IPS DF 4.7 (cell line): ENCODE measurements around the gene TRIM29.
"Not testable (repeated sequence)": the region's sequence is repeated elsewhere in the genome, so short reads cannot be mapped to it uniquely, and the experiment has no call there.

Source experiments
- DNase-seq: peaks from one replicate; pipeline ENCODE4 v3.0.0-alpha.2; 2013; ENCODE audit warnings: low spot score; ENCODE audit errors: extremely low read depth

TRIM29 gene, protein sequence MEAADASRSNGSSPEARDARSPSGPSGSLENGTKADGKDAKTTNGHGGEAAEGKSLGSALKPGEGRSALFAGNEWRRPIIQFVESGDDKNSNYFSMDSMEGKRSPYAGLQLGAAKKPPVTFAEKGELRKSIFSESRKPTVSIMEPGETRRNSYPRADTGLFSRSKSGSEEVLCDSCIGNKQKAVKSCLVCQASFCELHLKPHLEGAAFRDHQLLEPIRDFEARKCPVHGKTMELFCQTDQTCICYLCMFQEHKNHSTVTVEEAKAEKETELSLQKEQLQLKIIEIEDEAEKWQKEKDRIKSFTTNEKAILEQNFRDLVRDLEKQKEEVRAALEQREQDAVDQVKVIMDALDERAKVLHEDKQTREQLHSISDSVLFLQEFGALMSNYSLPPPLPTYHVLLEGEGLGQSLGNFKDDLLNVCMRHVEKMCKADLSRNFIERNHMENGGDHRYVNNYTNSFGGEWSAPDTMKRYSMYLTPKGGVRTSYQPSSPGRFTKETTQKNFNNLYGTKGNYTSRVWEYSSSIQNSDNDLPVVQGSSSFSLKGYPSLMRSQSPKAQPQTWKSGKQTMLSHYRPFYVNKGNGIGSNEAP

DNA sequence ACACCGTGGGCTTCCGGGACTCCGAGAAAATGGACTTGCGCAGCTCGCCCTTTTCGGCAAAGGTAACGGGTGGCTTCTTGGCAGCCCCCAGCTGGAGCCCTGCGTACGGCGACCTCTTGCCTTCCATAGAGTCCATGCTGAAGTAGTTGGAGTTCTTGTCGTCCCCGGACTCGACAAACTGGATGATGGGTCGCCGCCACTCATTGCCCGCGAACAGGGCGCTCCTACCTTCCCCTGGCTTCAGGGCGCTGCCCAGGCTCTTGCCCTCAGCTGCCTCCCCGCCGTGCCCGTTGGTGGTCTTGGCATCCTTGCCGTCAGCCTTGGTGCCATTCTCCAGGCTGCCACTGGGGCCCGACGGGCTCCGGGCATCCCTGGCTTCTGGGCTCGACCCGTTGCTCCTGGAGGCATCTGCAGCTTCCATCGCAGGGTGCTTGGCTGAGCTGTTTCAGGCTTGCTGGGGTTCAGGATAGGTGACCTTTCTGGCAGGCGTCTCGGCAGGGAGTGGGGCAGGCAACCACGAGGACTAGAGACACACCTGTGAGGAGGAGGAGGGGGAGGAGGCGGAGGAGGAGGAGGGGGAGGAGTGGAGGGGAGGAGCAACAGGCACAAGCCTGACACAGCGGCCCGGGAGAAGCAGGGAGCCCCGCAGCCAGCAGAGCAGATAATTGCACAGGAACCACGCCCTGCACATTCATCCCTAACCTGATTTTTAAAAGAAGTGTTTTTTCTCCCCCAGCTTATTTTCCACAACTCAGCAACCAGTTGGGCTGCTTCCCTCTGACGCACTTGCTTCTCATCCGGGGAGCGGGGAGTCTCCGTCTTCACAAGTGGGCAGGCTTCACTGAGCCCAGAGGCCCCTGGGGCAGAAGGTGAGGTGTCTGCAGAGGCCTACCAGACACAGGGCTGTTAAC lies at the start of gene TRIM29:
Gene TRIM29 (minus strand): TSS at position 503 of the 911 bp plus-strand sequence. CDS start 82 bp downstream, at position 421.
- no peak for DNase-seq

DNA sequence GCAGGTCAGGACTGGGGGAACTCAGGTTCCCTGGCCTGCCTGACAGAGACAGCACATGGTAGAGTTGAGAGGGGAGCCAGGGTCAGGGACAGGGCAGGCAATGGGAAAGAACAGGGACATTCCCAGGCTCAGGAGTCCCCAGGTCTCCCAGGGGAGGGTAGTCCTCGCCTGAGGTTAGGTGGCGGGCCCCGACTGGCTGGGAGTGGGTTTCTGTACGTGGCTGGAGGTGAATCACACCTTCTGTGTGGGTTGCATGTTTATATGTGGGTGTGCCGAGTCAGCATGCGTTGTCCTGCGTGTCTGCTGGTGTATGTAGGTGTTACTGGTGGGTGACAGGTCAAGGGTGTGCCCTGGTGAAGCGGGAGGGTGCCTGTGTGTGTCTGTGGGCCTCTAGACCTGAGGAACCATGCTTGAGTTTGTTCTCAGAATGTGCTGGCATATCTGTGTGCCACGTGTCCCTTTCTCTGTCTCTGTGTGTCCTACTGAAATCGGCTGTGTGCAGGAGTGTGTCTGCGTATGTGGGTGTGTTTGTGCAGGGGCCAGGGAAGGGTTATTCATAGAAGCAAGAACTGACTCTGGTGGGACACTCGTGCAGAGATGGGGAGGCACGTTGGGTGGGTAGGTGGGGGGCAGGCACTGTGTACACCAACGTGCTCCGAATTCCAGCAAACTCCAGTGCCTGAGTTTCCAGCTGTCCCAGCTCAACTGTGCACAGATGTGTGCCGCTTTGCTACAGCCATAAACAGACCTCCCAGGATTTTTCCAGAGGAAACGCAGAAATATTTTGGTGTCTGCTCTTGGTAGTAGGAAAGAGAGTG lies 49.1 kb upstream of the TRIM29 start:
- DNase-seq, result no peak

DNA sequence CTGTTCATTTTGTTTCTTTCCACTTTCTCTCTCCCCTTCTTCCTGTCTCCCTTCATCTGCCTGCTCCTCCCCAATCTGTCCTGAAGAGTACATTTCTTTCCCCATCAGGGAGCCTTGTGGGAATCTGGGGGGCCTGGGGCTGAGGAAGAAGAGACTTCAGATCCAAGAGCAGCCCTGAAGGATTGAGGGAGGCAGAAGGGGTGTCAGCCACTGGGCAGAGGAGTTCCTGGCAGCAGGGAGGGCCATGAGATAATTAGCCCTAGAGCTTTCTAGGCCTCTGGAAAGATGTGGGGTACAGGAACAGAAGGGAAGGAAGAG lies 48.5 kb upstream of the TRIM29 start:
- DNase-seq, result no peak

DNA sequence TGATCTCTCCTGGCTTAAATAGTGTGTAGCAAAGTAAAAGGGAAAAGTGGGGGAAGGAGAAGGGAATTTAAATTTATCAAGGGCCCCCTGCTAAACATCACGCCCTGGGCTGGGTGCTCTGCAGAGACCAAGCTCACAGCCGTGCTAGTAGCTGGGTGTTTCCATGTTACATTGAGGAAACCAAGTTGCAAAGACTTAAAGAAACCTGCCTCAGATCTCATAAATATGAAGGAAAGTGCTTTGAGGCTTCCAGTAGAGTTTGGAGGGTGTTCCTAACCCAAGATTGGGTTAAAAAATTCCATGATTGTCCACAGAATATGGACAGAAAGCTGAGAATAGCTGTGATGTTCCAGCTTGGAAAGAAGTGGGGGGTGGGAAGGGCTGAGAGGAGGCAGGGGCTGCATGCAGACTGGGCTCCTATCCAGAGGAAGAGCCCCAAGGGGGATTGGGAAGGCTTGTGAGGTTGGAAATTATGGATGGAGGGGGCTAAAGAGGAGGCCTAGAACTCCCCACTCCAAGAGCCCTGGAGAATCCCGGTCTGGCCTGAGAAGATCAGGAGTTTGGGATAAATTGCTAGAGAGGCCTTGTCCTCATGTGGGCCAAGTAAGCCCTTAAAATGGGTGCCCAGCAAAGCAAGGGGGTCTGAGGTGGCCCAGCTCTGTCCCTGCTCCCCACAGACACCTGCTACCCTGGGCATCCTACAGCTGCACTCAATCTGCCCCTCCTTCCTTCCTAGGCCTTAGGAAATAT lies 48.0 kb upstream of the TRIM29 start:
- no peak for DNase-seq

DNA sequence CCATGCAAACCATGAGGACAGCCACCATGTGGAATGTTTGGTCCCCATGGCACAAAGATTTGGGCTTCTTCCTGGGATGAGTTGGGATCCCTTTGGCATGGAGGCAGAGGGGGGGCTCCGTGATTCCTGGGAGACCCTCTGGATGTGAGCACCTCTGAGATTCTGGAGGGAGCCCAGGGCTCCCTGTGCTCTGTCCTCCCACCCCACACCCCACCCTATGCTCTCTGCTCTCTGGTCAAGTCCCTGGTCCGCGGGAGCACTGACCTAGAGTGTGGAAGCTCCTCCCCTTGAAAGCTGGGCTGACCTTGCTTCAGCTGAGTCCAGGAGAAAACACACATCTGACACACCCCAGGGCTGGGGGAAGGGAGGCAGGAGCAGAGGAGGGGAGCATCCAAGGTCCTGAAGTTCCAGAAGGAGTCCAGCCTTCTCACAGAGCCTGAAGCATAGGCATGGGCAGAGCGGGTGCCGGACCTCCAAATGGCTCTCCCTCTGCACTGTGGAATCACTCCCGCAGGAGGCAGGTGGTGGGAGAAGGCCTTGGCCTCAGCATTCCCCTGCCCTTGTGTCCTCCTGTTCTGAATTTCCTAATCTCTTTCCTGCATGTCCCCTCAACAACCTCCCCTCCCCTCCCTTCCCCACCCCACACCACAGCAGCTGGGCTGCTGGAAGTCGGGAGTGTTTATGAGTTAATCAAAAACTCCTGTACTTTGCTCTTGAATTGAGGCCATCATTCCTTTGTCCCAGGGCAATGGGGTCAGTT lies 47.2 kb upstream of the TRIM29 start:
- no peak for DNase-seq

DNA sequence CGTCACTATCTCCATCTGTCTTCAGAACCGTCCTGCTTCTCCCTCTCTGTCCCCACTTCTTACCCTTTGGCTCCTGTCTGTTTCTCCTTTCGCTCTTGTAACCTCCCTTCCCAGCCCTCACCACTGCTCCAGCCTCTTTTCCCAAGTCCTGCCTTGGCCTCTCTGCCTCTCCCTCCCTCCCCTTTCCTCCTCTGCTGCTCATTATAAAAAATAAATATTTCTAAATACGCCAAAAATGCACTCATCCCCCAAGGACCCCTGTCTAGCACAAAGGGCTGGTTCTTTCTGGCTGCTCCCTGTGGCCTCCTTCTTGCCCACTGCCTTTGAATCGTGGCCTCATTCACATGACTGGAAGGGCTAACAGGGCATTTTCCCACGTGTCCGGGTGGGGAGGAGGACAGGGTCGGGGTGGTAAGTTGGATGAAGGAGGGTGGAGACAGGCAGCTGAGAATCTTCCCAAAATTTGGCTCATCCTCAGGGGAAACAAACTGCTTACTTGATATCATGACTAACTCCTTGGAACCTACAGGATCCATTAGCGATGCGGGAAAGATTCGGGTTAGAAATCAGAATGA lies 46.5 kb upstream of the TRIM29 start:
- no peak for DNase-seq

DNA sequence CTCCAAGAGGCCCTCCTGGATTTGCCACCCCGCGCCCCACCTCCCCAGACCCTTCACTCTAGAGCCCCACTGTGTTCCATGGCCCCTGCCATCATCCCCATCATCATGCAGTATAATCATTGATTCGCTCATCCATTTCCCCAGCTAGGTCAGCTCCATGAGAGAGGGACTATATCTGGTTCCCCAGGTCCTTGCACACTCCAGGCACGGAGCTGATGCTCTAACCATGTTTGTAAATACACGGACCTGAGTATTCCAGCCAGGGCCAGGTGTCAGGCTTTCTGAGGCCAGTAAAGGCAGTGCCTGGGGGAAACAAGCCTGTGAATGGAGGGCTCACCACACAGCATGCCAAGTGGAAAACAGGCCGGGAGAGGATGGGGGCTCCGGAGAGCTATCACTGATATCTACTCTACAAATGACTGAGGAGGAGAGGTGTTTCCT lies 45.8 kb upstream of the TRIM29 start:
- no peak for DNase-seq

DNA sequence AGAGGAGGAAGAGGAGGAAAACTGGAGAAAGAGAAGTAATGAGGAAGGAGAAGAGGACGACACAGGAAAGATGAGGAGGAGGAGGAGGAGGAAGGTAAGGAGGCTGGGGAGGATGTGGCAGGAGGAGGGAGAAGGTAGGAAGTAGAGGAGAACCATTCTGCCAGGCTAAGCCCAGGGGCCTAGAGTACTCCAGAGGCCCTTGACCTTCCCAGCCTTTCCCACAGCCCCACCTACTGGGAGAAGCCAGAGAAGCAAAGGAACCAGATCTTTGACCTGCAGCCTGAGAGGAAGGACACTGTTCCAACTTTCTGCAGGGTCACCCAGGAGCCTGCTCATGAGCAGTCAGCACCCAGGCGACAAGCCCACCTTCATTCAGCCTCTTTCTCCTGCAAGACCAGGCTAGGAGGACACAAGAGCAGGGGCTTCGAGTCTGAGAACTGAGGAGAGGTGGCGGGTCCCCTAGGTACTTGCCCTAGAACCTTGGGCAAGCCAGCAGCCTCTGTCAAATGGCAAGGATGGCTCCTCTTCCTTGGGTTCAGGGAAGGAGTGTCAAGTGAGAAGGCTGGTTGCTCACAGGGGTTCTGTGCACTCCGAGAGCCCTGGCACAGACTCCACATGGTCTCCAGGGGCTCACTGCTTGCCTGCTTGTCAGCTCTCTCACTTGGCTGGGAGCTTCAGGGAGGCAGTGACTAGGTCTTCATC lies 45.0 kb upstream of the TRIM29 start:
- DNase-seq, result no peak

DNA sequence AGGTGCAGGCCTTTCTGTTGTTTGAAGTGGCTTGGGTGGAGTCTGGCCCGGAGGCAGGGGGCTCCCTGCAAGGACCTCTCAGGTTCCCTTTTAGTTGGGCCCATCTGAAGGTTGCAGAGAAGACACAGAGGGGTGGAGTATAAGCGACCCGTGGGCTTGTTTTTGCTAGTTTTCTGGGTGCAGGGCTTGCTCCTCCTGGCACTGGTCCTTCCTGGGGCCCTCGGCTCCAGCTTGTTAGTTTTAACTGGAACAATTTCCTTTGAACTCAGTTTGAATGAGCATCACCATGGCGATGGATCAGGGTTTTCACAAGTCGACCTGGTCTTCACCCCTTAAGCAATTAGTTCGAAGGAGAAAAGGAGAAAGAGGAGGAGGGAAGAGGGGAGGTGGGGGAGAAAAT lies 44.5 kb upstream of the TRIM29 start:
- no peak for DNase-seq

DNA sequence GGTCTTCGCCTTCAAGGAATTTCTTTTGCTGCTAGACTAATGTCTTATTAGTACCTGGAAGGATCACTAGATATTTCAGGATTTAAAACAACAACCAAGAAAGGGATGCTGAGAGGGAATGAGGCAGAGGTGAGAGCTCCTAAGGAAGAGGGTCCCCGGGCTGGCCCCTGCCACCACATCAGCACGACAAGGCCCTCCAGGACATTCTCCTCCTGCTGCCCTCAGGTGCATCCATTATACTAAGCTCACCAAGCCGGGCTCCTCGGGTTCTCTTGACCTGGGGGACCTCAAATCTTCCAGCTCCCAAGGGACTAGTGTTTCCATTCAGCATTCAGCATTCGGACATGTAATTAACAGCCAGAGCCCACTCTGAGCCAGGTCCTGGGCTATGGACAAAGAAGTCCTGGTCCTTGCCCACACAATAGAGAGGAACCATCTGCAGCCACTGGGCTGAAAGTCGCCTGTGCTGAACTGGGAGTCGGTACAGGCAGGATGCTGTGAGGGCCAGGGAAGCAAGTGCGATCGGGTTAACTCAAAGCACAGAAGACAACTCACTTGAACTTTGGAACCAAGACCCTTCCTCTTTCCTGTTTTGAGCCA lies 43.6 kb upstream of the TRIM29 start:
- no peak for DNase-seq

DNA sequence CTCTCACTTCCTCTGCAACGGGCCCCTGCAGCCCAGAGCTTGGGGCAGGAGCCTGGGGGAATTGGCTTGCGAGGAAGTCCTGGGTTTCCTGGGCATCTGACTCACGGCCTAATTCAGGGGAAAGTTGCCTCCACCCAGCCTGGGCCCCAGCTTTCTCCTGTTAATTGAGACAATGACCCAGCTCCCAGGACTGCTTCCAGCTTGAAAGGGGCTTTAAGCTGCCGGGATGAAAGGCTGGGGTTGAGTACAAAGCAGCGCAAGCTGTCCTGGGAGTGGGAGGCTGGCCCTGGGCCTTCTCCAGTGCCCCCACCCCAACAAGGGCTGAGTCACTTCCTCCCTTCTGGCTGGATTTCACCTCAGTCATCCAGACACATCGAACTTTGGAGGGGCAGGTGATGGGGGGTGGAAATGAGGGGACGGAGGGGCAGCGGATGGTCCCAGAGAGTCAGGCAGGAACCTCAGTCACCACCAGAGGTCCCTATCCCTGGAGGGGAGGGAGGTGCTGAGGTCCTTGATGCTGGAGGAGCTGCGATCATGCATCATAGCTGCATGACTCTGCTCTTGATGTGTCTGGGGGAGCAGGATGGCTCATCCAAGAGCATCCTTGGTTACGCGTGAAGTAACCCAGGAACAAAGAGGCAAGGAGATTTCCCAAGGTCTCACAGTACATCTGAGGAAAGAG lies 42.8 kb upstream of the TRIM29 start:
- no peak for DNase-seq

DNA sequence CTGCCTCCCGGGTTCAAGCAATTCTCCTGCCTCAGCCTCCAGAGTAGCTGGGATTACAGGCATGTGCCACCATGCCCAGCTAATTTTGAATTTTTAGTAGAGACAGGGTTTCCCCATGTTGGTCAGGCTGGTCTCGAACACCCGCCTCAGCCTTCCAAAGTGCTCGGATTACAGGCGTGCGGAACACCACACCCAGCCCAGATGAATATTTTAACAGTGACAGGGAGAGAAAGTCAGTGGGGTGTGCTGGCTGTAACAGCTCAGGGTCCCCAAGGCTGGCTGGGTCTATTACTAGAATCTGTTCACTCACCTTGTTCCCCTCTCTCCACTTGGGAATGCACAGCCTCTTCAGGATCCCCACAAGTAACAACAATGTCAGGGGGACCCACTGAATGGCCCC lies 42.1 kb upstream of the TRIM29 start:
- DNase-seq, result not testable (repeated sequence)

DNA sequence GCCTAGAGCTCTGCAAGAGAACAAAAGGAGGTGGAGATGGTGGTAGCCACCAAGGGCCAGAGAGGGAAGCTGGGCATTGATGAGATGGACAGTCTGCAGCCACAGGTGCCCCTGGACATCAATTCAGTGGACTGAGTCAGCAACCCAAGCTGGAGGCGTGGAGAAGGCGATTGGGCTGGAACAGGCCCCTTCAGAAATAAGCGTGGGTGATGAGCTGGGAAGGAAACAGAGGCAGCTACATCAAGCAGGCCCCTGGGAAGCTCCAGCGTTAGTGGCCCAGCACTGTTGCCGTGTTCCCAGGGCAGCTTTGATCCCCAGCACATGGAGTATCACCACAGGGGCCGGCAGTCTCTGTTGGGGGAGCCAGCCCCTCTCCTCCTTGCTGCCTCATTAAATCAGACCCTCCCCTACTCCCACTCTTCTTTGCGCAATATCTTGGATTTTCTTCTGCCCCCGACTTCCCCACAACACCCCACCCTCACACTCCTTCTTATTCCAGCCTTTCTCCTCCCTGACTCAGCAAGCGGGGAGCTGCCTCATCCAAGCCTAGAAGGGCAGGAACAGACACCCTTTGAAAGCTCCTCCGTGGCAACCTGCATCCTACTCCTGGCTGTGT lies 41.3 kb upstream of the TRIM29 start:
- DNase-seq, result no peak

DNA sequence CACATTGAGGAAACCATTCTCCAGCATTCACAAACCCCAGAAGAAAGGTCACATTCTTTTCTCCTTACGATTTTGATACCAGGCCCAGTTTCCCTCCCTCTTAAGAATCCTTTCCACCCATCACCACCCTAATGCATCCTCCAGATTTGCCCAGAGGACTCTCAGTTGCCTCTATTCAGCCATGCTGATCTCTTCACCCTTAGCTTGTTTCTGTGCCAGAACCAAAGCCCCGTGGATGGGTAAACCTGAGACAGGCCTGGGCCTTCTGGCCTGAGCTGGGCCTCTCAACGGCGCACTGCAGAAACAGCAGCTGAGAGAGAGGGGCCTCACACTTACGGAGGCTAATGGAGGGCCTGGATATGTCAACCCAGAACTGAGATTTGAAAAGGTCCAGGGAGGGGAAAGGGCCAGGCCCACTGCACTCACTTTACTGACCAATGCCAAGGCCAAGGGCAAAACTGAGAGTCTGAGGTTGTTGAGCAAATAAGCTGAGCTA lies 40.7 kb upstream of the TRIM29 start:
- no peak for DNase-seq

DNA sequence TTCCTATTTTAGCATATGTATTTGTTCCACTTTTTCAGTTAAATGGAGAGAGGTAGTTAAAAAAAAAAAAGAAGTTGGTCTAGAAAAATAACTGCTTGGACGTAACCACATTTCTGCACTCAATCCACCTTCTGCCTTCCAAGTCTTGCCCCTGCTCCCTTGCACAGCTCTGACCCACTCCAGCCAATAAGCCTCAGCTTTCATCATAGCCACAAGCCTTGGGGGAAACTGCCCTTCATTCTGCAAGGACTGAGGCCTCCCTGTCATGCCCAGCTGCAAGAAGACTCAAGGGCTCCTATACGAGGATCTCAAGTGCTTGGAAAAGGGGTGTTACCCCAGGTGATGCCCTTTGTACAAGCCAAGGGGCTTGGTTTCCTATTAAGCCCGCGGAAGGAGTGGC lies 37.0 kb upstream of the TRIM29 start:
- DNase-seq, result no peak

DNA sequence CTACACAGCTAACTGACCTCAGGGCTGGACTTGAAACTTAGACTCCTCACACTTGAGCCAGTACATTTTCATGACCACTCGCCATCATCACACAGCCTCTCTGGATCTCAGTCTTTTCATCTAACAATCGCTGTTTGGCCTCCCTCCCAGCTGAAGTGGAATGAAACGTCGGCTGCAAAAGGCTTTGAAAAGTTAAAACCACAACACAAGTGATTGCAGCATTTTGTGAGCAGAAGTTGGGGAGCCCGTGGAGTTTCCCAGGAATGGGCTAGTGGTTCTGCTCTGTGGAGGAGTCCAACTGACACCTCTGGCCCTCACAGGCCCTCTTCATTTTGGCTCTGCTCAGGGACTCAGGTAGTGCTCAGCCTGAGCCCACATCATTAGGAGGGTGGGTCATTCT lies 35.9 kb upstream of the TRIM29 start:
- no peak for DNase-seq

DNA sequence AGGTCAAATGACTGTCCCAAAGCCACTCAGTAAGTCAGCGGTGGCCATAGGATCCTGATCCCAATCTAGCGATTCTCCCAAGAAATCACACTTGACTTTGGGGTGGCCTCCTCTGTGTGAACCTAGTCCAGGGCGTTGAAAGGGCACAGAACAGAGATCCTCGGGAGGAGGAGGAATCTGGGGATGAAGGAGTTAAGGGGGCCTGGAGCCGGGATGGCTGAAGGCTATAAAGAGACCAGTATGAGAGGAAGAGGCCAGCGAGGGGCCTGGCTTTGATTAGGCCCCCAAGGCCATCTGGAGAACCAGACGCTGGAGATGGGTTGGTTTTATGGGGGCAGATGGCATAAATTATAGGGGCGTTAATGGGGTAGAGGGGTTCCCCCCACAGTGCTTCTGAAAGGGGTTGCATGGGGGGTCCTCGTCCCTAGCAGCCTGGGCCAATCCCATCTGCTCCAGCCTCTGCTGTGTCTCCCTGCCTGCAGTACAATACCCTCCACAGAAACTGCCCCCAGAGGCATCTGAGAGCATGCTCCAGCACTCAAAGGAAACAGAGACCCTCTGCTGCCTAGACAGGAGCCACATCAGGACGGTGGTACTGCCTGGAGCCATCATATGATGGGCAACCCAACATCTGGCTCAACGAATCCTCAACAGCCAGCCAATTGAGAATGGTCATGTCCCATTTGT lies 35.2 kb upstream of the TRIM29 start:
- no peak for DNase-seq
